Gastroesophageal sphincter (tissue), 4 donors: ENCODE results near the gene FGF4. TPM values are rescaled to one million over a fixed set of nuclear protein-coding genes. Genes with fewer than 3 reads are reported as not detected.

ENCODE experiments used
- ATAC-seq: fragments of 150-250 bp; one replicate; pipeline ENCODE4 v1.9.1; 2016; ENCODE audit warnings: mild to moderate bottlenecking, moderate library complexity
- H3K27ac ChIP-seq, 4 donors: fragments of 200-600 bp; sonication (generic) in 3 of 4; 1 replicate in 3 of 4; 2 replicates in 1 of 4; pipeline ENCODE4 v1.5.1; 2016 to 2019
- H3K27me3 ChIP-seq: fragments of 200-600 bp; sonication (generic); one replicate; pipeline ENCODE4 v1.5.1; 2019
- H3K36me3 ChIP-seq, 2 donors: fragments of 200-600 bp; sonication (generic); one replicate each; pipeline ENCODE4 v1.5.1; 2019; ENCODE audit warnings: control low read depth in 1 of 2
- H3K4me1 ChIP-seq, 3 donors: fragments of 200-600 bp; sonication (generic); 1 replicate in 2 of 3; 2 replicates in 1 of 3; pipeline ENCODE4 v1.5.1; 2016 to 2019; ENCODE audit warnings: control low read depth in 2 of 3
- H3K4me3 ChIP-seq, 2 donors: fragments of 200-600 bp; sonication (generic); one replicate each; pipeline ENCODE4 v1.5.1; 2019; ENCODE audit warnings: mild to moderate bottlenecking in 1 of 2, moderate library complexity in 1 of 2
- H3K9me3 ChIP-seq, 3 donors: fragments of 200-600 bp; sonication (generic); one replicate each; pipeline ENCODE4 v1.5.1; 2017 to 2019; ENCODE audit warnings: control low read depth in 2 of 3
- EP300 ChIP-seq: sonication (generic); formaldehyde crosslinking; IDR thresholded peaks from one replicate; pipeline ENCODE4 v1.6.1; 2017; ENCODE audit warnings: antibody characterized with exemption, mild to moderate bottlenecking
- POLR2A ChIP-seq, 2 donors: fragments of 450-650 bp; IDR thresholded peaks; one replicate each; pipeline ENCODE4 v1.6.1; 2017; ENCODE audit warnings: antibody characterized with exemption in 2 of 2, mild to moderate bottlenecking in 2 of 2, moderate library complexity in 1 of 2
- POLR2AphosphoS5 ChIP-seq: sonication (generic); formaldehyde crosslinking; IDR thresholded peaks from one replicate; pipeline ENCODE4 v1.6.1; 2017; ENCODE audit warnings: antibody characterized with exemption
- WGBS, 2 donors: methylation state at CpG; one replicate each; pipeline ENCODE4 v1.1.5; 2018; ENCODE audit warnings: low coverage in 1 of 2; 5-methylcytosine and 5-hydroxymethylcytosine counted together
- total RNA-seq, 4 donors: library from RNA; depleted of rRNA; stranded (reverse); fragments of >200 nt; gene quantifications; one replicate each; pipeline ENCODE4 v1.1.0, GENCODE V29; 2016
- TF ChIP-seq, protein P1 (sequence below), 4 experiments: fragments of 200-600 bp in 2 of 4; fragments of 450-650 bp in 2 of 4; sonication (generic) in 1 of 4; IDR thresholded peaks; one replicate each; pipeline ENCODE4 v1.5.1; 2017 to 2019; ENCODE audit warnings: antibody characterized with exemption in 4 of 4, mild to moderate bottlenecking in 2 of 4, moderate library complexity in 2 of 4

FGF4 gene
- total RNA-seq, 4 donors from 2014 or later, result not detected

GRCh38 chr11:69748637-69749036 is 26.5 kb downstream of the FGF4 start:
- Histone ChIP-seq H3K27me3 (peaks cover 56% of the 10 kb centered on the region), H3K4me3 (no peak overlapping the region), H3K9me3 (no peaks in the 10 kb centered on the region), H3K27ac (no peak overlapping the region), H3K36me3 (no peaks in the 10 kb centered on the region), H3K4me1 (no peaks in the 10 kb centered on the region)
- 20 to 60% methylated on average over 1 of the region's 11 CpGs for WGBS, 2 donors
- no peak for ATAC-seq
- TF ChIP-seq POLR2AphosphoS5, result no peak

- no peak overlapping the region for H3K27ac ChIP-seq
- H3K4me3 ChIP-seq, result no peak overlapping the region
- no peaks in the 10 kb centered on the region for H3K9me3 ChIP-seq
- H3K27me3 ChIP-seq, result peaks cover 47% of the 10 kb centered on the region
- no peak for ATAC-seq
- H3K4me1 ChIP-seq, result no peaks in the 10 kb centered on the region
- TF ChIP-seq EP300 (no peak), POLR2AphosphoS5 (no peak), POLR2A (IDR thresholded peaks at IDR 0.05) (no peak)
- TF ChIP-seq, protein P1, sequence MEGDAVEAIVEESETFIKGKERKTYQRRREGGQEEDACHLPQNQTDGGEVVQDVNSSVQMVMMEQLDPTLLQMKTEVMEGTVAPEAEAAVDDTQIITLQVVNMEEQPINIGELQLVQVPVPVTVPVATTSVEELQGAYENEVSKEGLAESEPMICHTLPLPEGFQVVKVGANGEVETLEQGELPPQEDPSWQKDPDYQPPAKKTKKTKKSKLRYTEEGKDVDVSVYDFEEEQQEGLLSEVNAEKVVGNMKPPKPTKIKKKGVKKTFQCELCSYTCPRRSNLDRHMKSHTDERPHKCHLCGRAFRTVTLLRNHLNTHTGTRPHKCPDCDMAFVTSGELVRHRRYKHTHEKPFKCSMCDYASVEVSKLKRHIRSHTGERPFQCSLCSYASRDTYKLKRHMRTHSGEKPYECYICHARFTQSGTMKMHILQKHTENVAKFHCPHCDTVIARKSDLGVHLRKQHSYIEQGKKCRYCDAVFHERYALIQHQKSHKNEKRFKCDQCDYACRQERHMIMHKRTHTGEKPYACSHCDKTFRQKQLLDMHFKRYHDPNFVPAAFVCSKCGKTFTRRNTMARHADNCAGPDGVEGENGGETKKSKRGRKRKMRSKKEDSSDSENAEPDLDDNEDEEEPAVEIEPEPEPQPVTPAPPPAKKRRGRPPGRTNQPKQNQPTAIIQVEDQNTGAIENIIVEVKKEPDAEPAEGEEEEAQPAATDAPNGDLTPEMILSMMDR (IDR thresholded peaks at IDR 0.05), result no peak
- H3K36me3 ChIP-seq, result no peaks in the 10 kb centered on the region
- 67 to 89% methylated on average over 6 to 7 of the region's 29 CpGs for WGBS, 2 donors
Measured at GRCh38 chr11:69746752-69747742, 28.1 kb downstream of the FGF4 start.

DNA sequence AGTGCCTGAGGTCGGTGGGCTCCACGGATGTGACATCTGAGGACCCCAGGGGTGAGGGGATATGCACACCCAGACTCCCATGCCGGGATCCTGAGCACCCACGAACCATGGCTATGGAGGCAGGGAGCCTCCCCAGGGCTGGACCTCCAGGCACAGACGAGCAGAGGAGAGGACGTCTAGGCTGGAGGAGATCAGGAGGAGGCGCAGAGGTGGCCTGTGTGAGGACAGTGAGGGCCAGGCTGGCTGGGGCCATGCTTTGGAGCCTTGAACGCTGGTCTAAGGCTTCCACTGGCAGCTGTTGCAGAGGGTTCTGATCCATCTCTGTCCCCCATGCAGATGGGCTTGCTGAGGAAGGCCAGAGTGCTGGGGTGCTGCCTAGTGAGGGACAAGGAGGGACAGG is 29.0 kb downstream of the FGF4 start:
- H3K27me3 ChIP-seq, result peaks cover 47% of the 10 kb centered on the region
- WGBS, 2 donors, result 66 to 73% methylated on average over 4 to 8 of the region's 8 CpGs
- no peak for TF ChIP-seq EP300
- TF ChIP-seq, protein P1 (IDR thresholded peaks at IDR 0.05), result no peak
- no peaks in the 10 kb centered on the region for H3K9me3 ChIP-seq
- no peak overlapping the region for H3K4me3 ChIP-seq
- no peak overlapping the region for H3K27ac ChIP-seq
- ATAC-seq, result no peak
- no peaks in the 10 kb centered on the region for H3K4me1 ChIP-seq
- no peaks in the 10 kb centered on the region for H3K36me3 ChIP-seq

DNA sequence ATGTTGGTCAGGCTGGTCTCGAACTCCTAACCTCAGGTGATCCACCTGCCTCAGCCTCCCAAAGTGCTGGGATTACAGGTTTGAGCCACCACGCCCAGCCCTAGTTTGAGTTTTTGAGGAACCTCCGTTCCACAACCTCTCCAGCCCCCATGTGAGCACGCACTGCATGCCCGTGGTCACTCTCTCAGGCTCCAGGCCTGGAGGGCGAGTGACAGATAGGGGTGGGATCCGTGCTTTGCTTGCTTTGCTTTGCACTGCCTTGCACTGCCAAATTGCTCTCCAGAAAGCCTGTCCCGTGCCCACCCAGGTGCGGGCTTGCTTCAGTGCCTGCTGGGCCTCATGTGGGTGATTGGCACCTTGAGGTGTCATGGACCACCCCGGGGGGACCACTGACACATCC is 29.9 kb downstream of the FGF4 start:
- H3K36me3 ChIP-seq, result no peaks in the 10 kb centered on the region
- peaks cover 45% of the 10 kb centered on the region for H3K27me3 ChIP-seq
- H3K4me3 ChIP-seq, result no peak overlapping the region
- TF ChIP-seq POLR2A (IDR thresholded peaks at IDR 0.05) (no peak), POLR2AphosphoS5 (no peak), EP300 (no peak)
- TF ChIP-seq, protein P1 (IDR thresholded peaks at IDR 0.05), result no peak
- peaks cover 0 to under 1% (median 0%) of the 10 kb centered on the region in 3 donors for H3K9me3 ChIP-seq
- ATAC-seq, result no peak
- WGBS, 2 donors, result no CpG with 5 or more reads among the region's 10 CpGs
- no peak overlapping the region for H3K27ac ChIP-seq
- H3K4me1 ChIP-seq, result no peaks in the 10 kb centered on the region

- no peak for ATAC-seq
- H3K27ac ChIP-seq, result no peak overlapping the region
- H3K4me1 ChIP-seq, result no peaks in the 10 kb centered on the region
- TF ChIP-seq EP300, result no peak
- TF ChIP-seq POLR2A (IDR thresholded peaks at IDR 0.05), result no peak
- TF ChIP-seq, protein P1 (IDR thresholded peaks at IDR 0.05), result no peak
- TF ChIP-seq POLR2AphosphoS5, result no peak
- 51 to 63% methylated on average over 2 to 5 of the region's 7 CpGs for WGBS, 2 donors
- H3K9me3 ChIP-seq, result peaks cover 0 to 8% (median 0%) of the 10 kb centered on the region in 3 donors
- peaks cover 38% of the 10 kb centered on the region for H3K27me3 ChIP-seq
- no peaks in the 10 kb centered on the region for H3K36me3 ChIP-seq
- no peak overlapping the region for H3K4me3 ChIP-seq
Measured at GRCh38 chr11:69744435-69744834, 30.7 kb downstream of the FGF4 start.
